Measurements from ENCODE around the gene VRK2. TPM values are rescaled to one million over a fixed set of nuclear protein-coding genes. Genes with fewer than 3 reads are reported as not detected.

VRK2 gene
- total RNA-seq, 2 donors from 2014 or later, result 18.1 to 19.2 TPM

DNA sequence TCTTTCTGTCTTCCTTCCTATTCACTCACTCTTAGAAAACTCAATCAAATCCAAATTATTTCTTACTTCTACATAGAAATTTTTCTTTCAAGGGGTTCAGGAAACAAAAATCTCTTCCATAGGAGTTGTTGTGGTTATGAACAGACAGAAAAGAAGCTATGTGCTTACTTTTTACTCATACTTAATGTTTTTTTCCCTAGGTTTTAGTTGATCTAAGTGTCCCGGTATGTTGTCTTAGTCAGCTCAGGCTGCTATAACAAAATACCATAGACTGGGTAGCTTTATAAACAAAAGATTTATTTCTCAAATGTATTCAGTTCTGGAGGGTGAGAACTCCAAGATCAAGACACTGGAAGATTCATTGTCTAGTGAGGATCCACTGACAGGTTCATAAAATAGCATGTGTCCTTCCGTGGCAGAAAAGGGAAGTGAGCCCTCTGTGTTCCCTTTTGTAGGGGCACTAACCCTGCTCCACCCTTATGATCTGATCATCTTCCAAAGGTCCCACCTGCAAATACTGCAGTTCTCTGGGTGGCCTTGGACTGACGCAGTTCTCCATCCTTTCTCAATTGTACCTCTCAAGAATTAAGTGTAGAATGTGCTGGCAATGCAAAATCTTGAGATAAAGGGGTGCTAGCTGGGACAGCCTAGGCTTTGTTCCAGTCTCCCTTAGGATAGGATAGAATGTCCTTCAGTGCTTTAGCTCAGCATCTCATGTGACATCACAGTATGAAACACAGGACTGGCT, 14.4 kb upstream of the VRK2 start:
- no peaks in the 10 kb centered on the region for H3K4me1 ChIP-seq (replicated peaks)
- WGBS, result 83% methylated on average over 3 of the region's 3 CpGs

DNA sequence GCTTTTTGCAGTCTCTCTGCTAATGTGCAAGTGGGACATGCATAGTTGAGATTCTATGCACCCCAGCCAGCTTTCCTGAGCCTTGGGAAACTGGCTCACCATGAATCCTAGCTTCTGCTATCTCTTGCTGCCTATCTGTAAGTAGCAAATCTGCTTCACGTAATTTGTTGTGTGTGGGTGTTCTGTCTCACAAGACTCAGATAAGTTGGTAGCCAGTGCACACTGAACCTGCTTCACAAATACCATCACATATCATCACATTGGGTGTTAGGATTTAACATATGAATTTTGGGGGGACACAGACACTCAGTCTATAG, 13.9 kb upstream of the VRK2 start:
- TF ChIP-seq POLR2A (IDR thresholded peaks at IDR 0.05), result no peak
- TF ChIP-seq CTCF (IDR thresholded peaks at IDR 0.05), result no peak
- TF ChIP-seq POLR2AphosphoS5 (IDR thresholded peaks at IDR 0.05), result no peak
- Histone ChIP-seq H3K27ac (no peak overlapping the region), H3K36me3 (no peaks in the 10 kb centered on the region), H3K9me3 (no peaks in the 10 kb centered on the region), H3K4me1 (replicated peaks) (no peaks in the 10 kb centered on the region), H3K27me3 (replicated peaks; ENCODE audit: insufficient read depth) (no peaks in the 10 kb centered on the region), H3K4me3 (no peak overlapping the region)
- intact Hi-C loops (cut with DNase I), result no loop called here
- WGBS, result 79% methylated on average over 1 of the region's 1 CpG
- no peak for DNase-seq (ENCODE audit: low spot score)

More for the DNA sequence above, 14.4 kb upstream of the VRK2 start:
- TF ChIP-seq POLR2AphosphoS5 (IDR thresholded peaks at IDR 0.05) (no peak), POLR2A (IDR thresholded peaks at IDR 0.05) (no peak), CTCF (IDR thresholded peaks at IDR 0.05) (no peak)
- Histone ChIP-seq H3K36me3 (no peaks in the 10 kb centered on the region), H3K27me3 (replicated peaks; ENCODE audit: insufficient read depth) (no peaks in the 10 kb centered on the region), H3K27ac (no peak overlapping the region), H3K9me3 (no peaks in the 10 kb centered on the region), H3K4me3 (no peak overlapping the region)
- no peak for DNase-seq (ENCODE audit: low spot score)
- intact Hi-C loops (cut with DNase I), result no loop called here

DNA sequence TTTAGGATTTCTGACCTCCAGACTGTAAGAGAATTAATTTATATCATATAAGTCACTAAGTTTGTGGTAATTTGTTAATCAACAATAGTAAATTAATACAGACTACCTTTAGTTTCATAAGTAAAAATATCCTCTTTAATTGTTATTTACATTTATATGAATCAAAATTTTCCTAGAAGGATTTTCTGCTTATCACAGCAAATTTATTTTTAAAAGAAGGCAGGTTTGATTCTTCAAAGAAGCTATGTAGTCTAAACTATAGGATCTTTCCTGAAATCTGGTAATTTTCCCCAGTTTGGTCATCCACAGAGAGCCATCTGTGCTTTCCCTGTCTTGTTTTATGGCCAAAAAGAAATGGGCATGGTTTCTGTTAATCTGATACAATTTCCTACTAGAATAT, 13.1 kb upstream of the VRK2 start:
- no peaks in the 10 kb centered on the region for H3K9me3 ChIP-seq
- no peaks in the 10 kb centered on the region for H3K4me1 ChIP-seq (replicated peaks)
- TF ChIP-seq POLR2AphosphoS5 (IDR thresholded peaks at IDR 0.05), result no peak
- TF ChIP-seq POLR2A (IDR thresholded peaks at IDR 0.05), result no peak
- no peak for TF ChIP-seq CTCF (IDR thresholded peaks at IDR 0.05)
- H3K27ac ChIP-seq, result no peak overlapping the region
- no peak for DNase-seq (ENCODE audit: low spot score)
- intact Hi-C loops (cut with DNase I), result no loop called here
- no peaks in the 10 kb centered on the region for H3K36me3 ChIP-seq
- no peaks in the 10 kb centered on the region for H3K27me3 ChIP-seq (replicated peaks; ENCODE audit: insufficient read depth)
- H3K4me3 ChIP-seq, result no peak overlapping the region

DNA sequence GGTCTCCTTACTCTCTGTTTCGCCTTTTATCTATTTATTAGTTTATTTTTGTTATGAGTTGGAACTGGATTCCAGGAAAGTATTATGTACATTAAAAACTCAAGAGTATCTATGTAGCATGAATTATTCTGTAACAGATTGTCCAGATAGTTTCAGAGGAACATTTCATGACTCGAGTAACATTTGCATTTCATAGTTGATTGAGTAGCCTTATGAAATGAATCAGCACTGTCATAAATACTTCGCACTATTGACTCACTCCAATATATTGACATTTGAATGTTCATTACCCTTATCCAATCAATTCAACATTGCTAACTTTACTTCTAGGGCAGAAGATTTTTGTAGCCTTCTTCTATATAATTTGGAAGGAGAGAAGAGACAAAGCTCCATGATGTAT, 11.3 kb upstream of the VRK2 start:
- no peak for DNase-seq (ENCODE audit: low spot score)
- H3K4me1 ChIP-seq (replicated peaks), result no peaks in the 10 kb centered on the region
- H3K27ac ChIP-seq, result no peak overlapping the region
- no peaks in the 10 kb centered on the region for H3K9me3 ChIP-seq
- no peak for TF ChIP-seq POLR2AphosphoS5 (IDR thresholded peaks at IDR 0.05)
- no peak for TF ChIP-seq CTCF (IDR thresholded peaks at IDR 0.05)
- TF ChIP-seq POLR2A (IDR thresholded peaks at IDR 0.05), result no peak
- WGBS, result 84% methylated on average over 3 of the region's 3 CpGs
- no peak overlapping the region for H3K4me3 ChIP-seq
- H3K27me3 ChIP-seq (replicated peaks; ENCODE audit: insufficient read depth), result no peaks in the 10 kb centered on the region
- intact Hi-C loops (cut with DNase I), result no loop called here
- no peaks in the 10 kb centered on the region for H3K36me3 ChIP-seq

- no peak overlapping the region for H3K27ac ChIP-seq
- TF ChIP-seq CTCF (IDR thresholded peaks at IDR 0.05) (no peak), POLR2AphosphoS5 (IDR thresholded peaks at IDR 0.05) (no peak), POLR2A (IDR thresholded peaks at IDR 0.05) (no peak)
- no peak overlapping the region for H3K4me3 ChIP-seq
- intact Hi-C loops (cut with DNase I), result no loop called here
- H3K36me3 ChIP-seq, result no peaks in the 10 kb centered on the region
- H3K4me1 ChIP-seq (replicated peaks), result no peaks in the 10 kb centered on the region
- H3K27me3 ChIP-seq (replicated peaks; ENCODE audit: insufficient read depth), result no peaks in the 10 kb centered on the region
- WGBS, result 22% methylated on average over 1 of the region's 1 CpG
- no peak for DNase-seq (ENCODE audit: low spot score)
- no peaks in the 10 kb centered on the region for H3K9me3 ChIP-seq
Observed at GRCh38 chr2:58039170-58039611, 7.4 kb upstream of the VRK2 start.
